HG03159 (cell line): ENCODE measurements around the gene STOML3.
"Not testable (repeated sequence)": the region's sequence is repeated elsewhere in the genome, so short reads cannot be mapped to it uniquely, and the experiment has no call there.

Source experiments
- ATAC-seq: cut with Tn5 transposase; IDR thresholded peaks from one replicate; pipeline ENCODE4 v1.9.1; 2021; ENCODE audit warnings: mild to moderate bottlenecking, moderate library complexity; ENCODE audit not compliant: unreplicated experiment

STOML3 gene, protein sequence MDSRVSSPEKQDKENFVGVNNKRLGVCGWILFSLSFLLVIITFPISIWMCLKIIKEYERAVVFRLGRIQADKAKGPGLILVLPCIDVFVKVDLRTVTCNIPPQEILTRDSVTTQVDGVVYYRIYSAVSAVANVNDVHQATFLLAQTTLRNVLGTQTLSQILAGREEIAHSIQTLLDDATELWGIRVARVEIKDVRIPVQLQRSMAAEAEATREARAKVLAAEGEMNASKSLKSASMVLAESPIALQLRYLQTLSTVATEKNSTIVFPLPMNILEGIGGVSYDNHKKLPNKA

GRCh38 chr13:38990693-38991092 is at the start of gene STOML3:
STOML3 (minus strand) TSS chr13:38990831; CDS start chr13:38990721, 110 bp downstream.
- ATAC-seq = no peak

DNA sequence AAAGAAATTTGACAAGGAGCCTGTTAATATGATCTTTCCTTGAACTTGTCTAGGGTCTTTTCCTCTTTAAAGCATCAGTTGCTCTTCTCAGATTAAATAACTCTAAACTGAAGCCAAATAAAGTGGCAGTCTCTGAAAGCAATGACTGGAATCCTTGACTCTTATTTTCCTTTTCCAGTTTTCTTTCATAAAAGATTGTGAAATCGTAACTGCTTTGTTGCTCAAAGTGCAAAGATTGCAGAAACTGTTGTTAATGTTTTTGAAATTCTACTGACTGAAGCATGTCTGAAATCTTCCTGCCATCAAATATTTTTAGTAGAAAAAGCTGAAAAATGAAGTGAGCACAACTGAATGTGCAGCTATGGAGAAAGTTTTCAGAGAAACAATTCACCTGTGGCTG is 49.6 kb upstream of the STOML3 start:
- no peak for ATAC-seq

DNA sequence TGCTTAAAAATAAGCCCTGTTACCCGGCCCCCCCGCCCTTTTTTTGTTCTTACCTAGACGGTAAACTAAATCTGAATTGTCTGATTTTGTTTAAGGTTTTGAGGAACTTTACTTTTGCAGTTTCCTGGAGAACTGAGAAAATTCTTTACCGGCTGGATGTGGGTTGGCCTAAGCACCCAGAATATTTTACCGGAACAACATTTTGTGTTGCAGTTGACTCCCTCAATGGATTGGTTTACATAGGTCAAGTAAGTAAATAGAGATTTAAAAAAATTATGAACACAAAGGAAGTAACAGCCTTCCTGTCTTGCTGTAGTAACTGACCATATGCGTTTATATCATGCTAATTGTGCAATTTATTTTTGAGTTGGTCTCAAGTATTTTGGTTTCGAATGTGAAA is 48.4 kb upstream of the STOML3 start:
- ATAC-seq = no peak

DNA sequence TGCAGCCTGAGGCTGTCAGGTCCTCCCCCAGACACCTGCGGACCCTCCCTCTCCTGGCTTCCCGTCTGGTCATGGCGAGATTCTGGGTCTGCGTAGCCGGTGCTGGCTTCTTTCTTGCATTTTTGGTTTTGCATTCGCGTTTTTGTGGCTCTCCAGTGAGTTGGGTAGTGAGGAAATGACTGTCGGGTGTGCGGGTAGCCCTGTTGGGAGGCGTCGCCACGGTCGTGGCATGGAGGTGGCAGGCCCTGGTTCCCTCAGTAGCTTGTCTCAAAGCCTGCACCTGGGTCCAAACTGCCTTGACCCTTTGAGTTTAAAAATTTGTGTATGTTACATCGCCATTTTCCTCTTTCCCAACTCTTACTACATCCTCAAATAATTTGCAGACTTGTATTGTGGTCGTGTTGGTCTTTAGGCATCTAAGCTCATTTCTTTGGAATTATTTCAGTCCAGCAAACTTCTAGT is 48.0 kb upstream of the STOML3 start:
- peak; percentile 37 for ATAC-seq

DNA sequence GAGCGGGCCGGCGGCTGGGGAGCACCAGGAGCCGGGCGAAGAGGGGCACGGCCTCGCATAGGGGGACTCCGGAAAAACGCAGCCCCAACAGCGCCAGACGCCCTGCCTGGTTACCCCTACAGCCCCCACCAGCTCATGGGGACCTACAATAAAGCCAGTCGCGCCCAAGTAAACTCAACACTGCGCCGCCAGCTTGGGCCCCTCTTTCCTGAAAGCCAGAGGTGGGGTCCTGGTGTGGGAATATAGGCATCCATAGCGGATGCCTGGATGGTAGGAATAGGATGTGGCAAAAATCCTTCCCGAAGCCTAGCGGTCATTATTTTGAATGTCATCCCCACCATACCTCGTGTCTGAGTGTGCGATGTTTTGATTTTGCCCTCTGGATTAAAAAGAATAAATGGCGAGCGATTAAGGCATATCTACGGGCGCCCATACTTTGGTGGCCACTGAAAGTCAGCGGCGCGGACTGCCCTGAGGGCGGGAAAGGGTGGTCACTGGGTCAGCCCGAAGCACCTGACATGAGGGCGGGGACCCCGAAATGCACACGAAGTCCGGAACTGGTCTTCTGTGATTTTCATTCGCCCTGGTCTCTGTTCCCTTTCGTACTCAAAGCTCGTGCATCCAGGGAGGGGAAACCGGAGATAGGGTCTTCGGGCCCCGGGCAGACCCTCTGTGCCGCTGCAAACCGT is 47.4 kb upstream of the STOML3 start, which contains the start of the genes NHLRC3 and PROSER1:
NHLRC3 (plus strand) TSS at position 577 of the 689 bp plus-strand sequence. CDS start 184 bp downstream, outside the sequence.
PROSER1 (minus strand) TSS at position 210 of the 689 bp plus-strand sequence. CDS start 847 bp downstream, outside the sequence.
- peak; percentile 73 for ATAC-seq

- ATAC-seq = no peak
Observed at GRCh38 chr13:39037410-39037879, 46.8 kb upstream of the STOML3 start.

DNA sequence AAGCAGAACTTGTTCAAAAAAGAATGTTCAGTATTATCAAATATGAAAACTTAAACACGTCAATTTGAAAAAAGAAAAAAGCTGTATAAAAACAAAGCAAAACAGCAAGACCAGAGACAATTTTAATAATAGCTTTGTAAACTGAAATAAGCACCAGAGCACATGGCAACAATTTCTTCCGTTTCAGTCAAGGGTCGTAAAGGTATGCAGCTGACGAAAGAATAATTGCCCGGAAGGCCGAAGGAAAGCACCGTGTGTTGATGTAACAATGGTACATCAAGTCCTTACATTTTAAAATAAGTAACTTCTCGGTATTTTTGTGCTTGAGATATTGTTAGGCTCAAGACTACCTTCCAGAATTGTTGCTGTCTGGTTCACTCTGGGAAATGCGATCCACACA is 45.6 kb upstream of the STOML3 start:
- ATAC-seq = no peak

- ATAC-seq = no peak
Observed at GRCh38 chr13:39035799-39036198, 45.2 kb upstream of the STOML3 start.

DNA sequence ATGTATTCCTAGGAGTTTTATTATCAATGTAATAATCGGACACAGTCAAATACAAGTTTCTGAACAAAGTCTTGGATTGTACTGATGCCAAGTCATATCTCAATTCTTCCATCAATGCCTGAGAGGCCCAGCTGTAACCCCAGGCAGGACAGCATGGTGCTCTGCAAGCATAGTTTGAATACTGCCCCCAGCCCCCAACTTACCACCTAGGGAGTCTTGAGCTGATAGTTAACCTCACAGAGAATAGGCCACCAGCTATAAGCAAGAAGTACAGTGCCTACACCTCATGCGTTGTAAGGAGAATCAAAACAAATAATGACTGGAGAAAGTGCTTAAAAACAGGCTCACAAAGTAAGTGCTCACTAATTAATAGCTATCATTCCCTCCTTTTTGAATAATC is 44.6 kb upstream of the STOML3 start:
- ATAC-seq = no peak

- no peak for ATAC-seq
Observed at GRCh38 chr13:39034085-39034484, 43.5 kb upstream of the STOML3 start.

DNA sequence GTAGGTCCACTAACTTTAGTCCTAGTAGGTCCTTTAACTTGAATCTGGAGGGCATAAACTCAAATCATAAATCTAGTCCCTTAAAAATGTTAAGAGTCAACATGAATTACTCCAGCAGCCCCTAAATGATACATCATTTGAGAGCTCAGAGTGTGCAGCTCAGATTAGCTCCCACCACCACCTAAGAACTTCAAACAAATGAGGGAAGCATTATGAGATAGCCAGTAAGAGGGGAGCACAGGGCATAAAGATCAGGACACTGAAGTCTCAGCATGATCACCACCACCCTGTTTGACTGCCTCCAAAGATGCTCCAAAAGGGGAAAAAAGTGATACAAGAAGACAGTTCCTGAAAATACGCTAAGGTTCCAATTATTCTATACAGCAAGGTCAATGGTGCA is 41.5 kb upstream of the STOML3 start:
- no peak for ATAC-seq

GRCh38 chr13:39025433-39025839 is 34.8 kb upstream of the STOML3 start:
- no peak for ATAC-seq

DNA sequence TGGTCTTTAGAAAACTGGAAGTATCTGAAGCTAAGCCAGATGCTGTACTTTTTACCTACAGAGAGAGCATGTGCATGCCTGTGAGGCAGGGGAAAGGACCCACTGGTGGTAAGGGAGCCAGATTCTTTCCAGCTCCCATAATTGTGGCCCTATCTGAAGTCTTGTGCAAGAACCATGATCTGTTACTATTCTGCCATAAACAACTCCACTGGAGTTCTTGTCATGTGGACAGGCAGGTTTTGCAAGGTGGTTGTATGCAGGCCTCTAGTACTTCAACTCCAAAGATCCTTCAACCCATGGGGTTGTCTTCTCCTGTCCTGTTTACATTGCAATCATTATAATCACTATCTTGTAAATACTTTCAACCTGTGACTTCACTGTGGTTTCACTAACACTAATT is 33.1 kb upstream of the STOML3 start:
- no peak for ATAC-seq

GRCh38 chr13:39023316-39023715 is 32.7 kb upstream of the STOML3 start:
- no peak for ATAC-seq

DNA sequence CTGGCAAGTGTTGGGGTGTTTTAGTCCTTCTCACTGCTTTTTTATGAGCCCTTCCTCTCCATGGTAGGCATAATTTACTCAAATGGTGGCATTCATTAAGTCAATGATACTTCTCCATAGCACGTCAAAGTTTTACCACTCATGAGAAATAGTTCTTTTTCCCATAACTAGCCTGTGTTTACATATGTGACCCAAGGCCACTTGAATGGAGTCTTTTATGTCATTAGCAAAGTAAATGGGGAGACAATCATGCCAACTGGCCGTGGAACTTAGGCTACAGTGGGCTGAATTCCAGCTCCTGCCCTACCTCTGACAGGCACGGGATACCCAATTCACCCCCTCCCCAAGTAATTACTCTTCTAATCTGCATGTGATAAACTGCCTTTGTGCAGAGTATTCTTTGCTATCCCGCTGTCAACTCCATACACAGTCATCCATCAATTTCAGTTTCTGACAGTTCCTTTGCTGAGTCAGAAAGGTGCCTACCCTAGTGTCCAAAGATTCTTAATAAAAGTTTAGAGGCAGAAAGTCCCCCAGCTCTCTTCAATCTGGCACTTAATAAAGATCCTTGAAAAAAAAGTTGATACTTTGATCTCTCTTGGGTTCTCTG is 30.3 kb upstream of the STOML3 start:
- ATAC-seq = no peak

GRCh38 chr13:39016787-39017186 is 26.2 kb upstream of the STOML3 start:
- peak; percentile 81 for ATAC-seq

GRCh38 chr13:39016087-39016486 is 25.5 kb upstream of the STOML3 start:
- peak; percentile 64 for ATAC-seq

- ATAC-seq = no peak
Observed at GRCh38 chr13:39013462-39013861, 22.8 kb upstream of the STOML3 start.

DNA sequence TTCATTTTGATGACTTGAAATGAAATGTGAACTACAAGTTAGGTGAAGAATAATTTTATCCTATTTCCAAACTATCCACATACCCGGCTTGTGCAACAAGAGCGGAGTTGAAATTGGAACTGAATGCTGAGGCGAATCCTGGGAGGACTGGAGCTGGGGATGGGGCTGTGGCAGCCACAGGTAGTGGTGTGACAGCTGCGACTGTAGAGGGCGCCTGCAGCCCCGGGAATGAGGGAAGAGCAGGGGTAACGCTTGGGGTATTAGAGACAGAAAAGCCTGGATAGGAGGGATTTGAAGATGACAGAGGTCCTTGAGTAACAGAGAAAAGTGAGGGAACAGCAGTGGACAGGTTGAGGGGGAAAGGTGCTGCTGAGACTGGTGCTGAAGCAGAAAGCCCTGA is 22.0 kb upstream of the STOML3 start:
- no peak for ATAC-seq

- ATAC-seq = not testable (repeated sequence)
Observed at GRCh38 chr13:39006371-39007111, 15.9 kb upstream of the STOML3 start.

- no peak for ATAC-seq
Observed at GRCh38 chr13:38998739-38999138, 8.1 kb upstream of the STOML3 start.
